ENCODE measurements around the gene ARHGEF11. TPM values are rescaled to one million over a fixed set of nuclear protein-coding genes. Genes with fewer than 3 reads are reported as not detected.
"Not testable (repeated sequence)": the region's sequence is repeated elsewhere in the genome, so short reads cannot be mapped to it uniquely, and the experiment has no call there.

The ARHGEF11 gene
- total RNA-seq, 1 experiment from 2014 or later: 29.4 TPM

DNA sequence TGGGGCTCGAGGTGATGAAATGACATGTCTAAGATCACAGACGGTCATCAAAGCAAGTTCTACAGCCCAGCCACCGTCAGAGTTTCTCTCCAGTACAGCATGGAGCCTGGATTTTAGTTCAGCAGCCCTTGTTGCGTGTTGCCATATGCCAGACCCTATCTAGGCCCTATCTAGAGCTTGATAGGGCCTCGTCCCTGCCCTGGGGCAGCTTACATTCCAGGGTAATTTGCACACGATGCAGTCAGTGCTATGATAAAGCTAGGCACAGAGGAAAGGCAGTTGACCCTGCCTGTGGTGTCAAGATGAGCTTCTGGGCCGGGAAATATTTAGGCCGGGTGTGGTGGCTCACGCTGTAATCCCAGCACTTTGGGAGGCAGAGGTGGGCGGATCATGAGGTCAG lies 35.2 kb upstream of the ARHGEF11 start:
- Histone ChIP-seq H3K36me3 (no peaks in the 10 kb centered on the region), H3K27ac (no peak overlapping the region), H3K9me3 (replicated peaks) (no peaks in the 10 kb centered on the region), H3K4me1 (replicated peaks) (no peaks in the 10 kb centered on the region), H3K4me3 (no peak overlapping the region), H3K27me3 (replicated peaks) (peaks cover 9% of the 10 kb centered on the region; the same call in 1 of the 2 replicates)
- no peak for DNase-seq (ENCODE audit: low read depth in 1 of 2, low spot score in 2 of 2)

DNA sequence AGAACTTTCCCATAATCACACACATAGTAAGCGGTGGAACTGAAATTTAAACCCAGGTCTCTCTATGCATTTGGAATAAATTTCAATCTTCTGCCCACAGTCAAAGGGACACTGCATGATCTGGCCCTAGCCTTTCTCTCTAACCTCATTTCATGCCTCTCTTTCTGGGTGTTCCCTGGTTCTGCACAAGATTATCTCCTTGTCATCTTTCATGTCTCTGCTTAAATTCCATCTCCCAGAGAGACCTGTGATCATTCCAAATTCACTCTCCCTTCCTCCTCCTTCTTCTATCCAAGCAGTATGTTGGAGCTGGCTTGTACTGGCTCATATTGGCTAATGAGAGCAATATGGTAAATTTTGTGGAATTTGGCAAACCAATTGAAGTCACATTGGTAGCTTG lies 31.9 kb upstream of the ARHGEF11 start:
- Histone ChIP-seq H3K27me3 (replicated peaks) (peaks cover 7% of the 10 kb centered on the region), H3K36me3 (no peaks in the 10 kb centered on the region), H3K27ac (no peak overlapping the region), H3K4me1 (replicated peaks) (no peaks in the 10 kb centered on the region), H3K4me3 (no peak overlapping the region), H3K9me3 (replicated peaks) (no peaks in the 10 kb centered on the region)
- DNase-seq (ENCODE audit: low read depth in 1 of 2, low spot score in 2 of 2): no peak

DNA sequence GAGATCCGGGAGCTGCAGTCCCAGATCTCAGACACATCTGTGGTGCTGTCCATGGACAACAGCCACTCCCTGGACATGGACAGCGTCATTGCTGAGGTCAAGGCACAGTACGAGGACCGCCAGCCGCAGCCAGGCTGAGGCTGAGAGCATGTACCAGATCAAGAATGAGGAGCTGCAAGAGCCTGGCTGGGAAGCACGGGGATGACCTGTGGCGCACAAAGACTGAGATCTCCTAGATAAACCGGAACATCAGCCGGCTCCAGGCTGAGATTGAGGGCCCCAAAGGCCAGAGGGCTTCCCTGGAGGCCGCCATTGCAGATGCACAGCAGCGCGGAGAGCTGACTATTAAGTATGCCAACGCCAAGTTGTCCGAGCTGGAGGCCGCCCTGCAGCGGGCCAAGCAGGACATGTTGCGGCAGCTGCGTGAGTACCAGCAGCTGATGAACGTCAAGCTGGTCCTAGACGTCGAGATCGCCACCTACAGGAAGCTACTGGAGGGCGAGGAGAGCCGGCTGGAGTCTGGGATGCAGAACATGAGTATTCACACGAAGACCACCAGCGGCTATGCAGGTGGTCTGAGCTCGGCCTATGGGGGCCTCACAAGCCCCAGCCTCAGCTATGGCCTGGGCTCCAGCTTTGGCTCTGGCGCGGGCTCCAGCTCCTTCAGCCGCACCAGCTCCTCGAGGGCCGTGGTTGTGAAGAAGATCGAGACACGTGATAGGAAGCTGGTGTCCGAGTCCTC lies 28.6 kb upstream of the ARHGEF11 start:
- H3K36me3 ChIP-seq: no peaks in the 10 kb centered on the region
- no peak overlapping the region for H3K27ac ChIP-seq
- DNase-seq (ENCODE audit: low read depth in 1 of 2, low spot score in 2 of 2): peak; percentile 21 to 66
- peaks cover 17% of the 10 kb centered on the region for H3K27me3 ChIP-seq (replicated peaks)
- H3K9me3 ChIP-seq (replicated peaks): no peaks in the 10 kb centered on the region
- no peak overlapping the region for H3K4me3 ChIP-seq
- no peaks in the 10 kb centered on the region for H3K4me1 ChIP-seq (replicated peaks)

DNA sequence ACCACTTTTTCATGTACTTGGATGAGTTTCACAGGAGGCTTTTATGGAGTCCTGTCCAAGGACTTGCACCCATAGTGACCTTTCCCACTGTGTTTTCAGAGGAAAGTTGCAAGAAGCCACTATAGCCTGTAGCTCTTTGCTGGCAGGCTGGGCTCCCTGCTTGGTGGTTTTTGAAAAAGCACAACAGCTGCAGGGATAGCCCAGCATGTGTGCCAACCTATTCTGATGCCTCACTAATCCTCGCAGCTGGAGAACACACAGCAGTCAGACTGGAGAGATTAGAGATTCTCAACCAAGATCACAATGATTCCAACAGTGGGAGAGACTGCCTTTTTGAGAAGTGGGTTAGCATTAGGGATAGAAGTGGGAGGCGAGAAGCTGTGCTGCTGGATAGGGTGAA lies 24.1 kb upstream of the ARHGEF11 start:
- Histone ChIP-seq H3K27ac (no peak overlapping the region), H3K27me3 (replicated peaks) (peaks cover 17% of the 10 kb centered on the region; the same call in 1 of the 2 replicates), H3K36me3 (no peaks in the 10 kb centered on the region), H3K9me3 (replicated peaks) (no peaks in the 10 kb centered on the region), H3K4me3 (no peak overlapping the region), H3K4me1 (replicated peaks) (no peaks in the 10 kb centered on the region)
- no peak for DNase-seq (ENCODE audit: low read depth in 1 of 2, low spot score in 2 of 2)

DNA sequence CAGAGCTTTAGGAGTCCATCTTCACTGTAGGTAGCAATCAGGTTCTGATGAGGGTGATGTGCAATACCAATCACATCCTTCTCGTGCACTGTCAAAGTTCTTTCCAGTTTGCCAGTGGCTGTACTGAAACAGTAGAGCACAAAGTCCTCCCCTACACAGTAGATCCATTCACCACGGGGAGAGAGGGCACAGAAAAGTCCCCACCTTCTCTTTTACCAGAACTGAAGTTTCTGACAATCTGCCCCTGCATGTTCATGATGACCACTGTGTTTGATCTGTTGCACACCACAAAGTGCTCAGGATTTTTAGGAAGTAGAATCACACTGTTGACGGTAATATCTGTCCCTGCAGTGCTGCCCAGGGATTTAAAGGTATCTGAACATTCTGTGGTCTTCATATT lies 13.7 kb upstream of the ARHGEF11 start:
- not testable (repeated sequence) for H3K4me1 ChIP-seq (replicated peaks); H3K4me3 ChIP-seq; H3K27me3 ChIP-seq (replicated peaks); DNase-seq (ENCODE audit: low read depth in 1 of 2, low spot score in 2 of 2); H3K9me3 ChIP-seq (replicated peaks); H3K36me3 ChIP-seq; H3K27ac ChIP-seq

DNA sequence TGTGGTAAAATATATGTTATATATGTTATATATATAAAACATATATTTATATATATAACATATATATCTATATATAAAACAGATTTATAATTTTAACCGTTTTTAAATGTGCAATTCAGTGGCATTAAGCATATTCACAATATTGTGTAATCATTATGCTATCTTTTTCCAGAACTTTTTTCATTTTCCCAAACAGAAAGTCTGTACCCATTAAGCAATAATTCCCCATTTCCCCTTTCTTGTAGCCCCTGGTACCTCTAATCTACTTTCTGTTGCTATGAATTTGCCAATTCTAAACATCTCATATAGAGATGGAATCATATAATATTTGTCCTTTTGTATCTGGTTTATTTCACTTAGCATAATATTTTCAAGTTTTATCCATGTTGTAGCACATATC lies 10.7 kb upstream of the ARHGEF11 start:
- Histone ChIP-seq H3K4me3 (no peak overlapping the region), H3K36me3 (no peaks in the 10 kb centered on the region), H3K27me3 (replicated peaks) (peaks cover 2% of the 10 kb centered on the region; the same call in 1 of the 2 replicates), H3K4me1 (replicated peaks) (no peaks in the 10 kb centered on the region), H3K27ac (no peak overlapping the region), H3K9me3 (replicated peaks) (no peaks in the 10 kb centered on the region; the same call in 1 of the 2 replicates)
- no peak for DNase-seq (ENCODE audit: low read depth in 1 of 2, low spot score in 2 of 2)

DNA sequence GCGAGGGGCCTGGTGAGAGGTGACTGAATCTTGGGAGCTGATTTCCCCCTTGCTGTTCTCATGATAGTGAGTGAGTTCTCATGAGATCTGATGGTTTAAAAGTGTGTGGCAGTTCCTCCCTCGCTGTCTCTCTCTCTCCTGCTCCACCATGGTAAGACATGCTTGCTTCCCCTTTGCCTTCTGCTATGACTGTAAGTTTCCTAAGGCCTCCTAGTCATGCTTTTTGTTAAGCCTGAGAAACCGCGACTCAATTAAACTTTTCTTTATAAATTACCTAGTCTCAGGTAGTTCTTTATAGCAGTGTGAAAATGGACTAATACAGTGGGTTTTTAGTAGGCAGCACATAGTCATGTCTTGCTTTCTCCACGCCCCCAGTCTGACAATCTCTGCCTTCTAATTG lies 10.2 kb upstream of the ARHGEF11 start:
- not testable (repeated sequence) for DNase-seq (ENCODE audit: low read depth in 1 of 2, low spot score in 2 of 2); H3K36me3 ChIP-seq

DNA sequence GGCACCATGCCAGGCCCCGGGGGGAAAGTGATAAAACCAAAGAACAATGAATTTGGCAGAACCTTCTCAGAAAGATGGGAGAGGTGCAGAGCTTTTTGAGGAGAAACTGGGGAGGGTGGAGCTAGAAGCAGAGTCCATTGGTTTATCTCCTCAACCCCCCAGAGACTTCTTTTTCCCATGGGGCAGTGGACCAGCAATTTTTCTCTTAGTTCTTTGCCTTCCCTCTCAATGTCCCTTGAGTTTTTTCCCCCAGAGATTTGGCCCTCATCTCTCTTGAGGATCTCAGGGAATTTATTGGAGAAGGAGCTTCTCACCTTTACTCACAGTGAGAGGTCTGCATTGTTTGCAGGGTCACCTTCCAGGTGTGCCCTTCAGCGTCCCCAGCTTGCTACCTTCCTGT lies 5.3 kb upstream of the ARHGEF11 start:
- Histone ChIP-seq H3K9me3 (replicated peaks) (peaks cover 3% of the 10 kb centered on the region; the same call in 1 of the 2 replicates), H3K4me1 (replicated peaks) (peaks cover 8% of the 10 kb centered on the region), H3K27ac (no peak overlapping the region), H3K27me3 (replicated peaks) (peaks cover 7% of the 10 kb centered on the region; the same call in 1 of the 2 replicates), H3K4me3 (no peak overlapping the region), H3K36me3 (peaks cover under 1% of the 10 kb centered on the region; the same call in 1 of the 2 replicates)
- no peak for DNase-seq (ENCODE audit: low read depth in 1 of 2, low spot score in 2 of 2)

More for the DNA sequence above, 10.2 kb upstream of the ARHGEF11 start:
- not testable (repeated sequence) for H3K27me3 ChIP-seq (replicated peaks); H3K4me3 ChIP-seq; H3K4me1 ChIP-seq (replicated peaks); H3K27ac ChIP-seq; H3K9me3 ChIP-seq (replicated peaks)

DNA sequence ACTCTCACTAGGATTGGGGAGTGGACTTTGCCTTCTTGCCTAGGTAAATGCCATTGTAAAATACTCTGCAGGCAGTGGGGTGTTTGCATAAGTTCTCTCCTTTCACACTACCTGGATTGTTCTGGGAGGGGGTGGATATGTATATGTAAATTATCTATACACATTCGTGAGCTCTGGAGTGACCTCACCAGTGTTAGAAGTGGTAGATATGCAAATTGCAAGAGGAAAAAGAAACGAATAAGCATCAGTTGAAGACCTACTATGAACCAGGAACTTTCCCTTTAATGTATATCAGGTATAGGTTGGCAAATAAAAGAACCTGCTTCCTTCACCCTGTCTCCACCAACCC lies 1.5 kb upstream of the ARHGEF11 start:
- H3K9me3 ChIP-seq (replicated peaks): 0 out of 2 replicates have a peak, but pooled peaks cover 4% of the 10 kb centered on the region
- peaks cover 4% of the 10 kb centered on the region for H3K36me3 ChIP-seq
- peaks cover 27% of the 10 kb centered on the region for H3K4me1 ChIP-seq (replicated peaks)
- H3K27me3 ChIP-seq (replicated peaks): 0 out of 2 replicates have a peak, but pooled peaks cover 7% of the 10 kb centered on the region
- no peak for DNase-seq (ENCODE audit: low read depth in 1 of 2, low spot score in 2 of 2)
- H3K27ac ChIP-seq: no peak overlapping the region
- no peak overlapping the region for H3K4me3 ChIP-seq

DNA sequence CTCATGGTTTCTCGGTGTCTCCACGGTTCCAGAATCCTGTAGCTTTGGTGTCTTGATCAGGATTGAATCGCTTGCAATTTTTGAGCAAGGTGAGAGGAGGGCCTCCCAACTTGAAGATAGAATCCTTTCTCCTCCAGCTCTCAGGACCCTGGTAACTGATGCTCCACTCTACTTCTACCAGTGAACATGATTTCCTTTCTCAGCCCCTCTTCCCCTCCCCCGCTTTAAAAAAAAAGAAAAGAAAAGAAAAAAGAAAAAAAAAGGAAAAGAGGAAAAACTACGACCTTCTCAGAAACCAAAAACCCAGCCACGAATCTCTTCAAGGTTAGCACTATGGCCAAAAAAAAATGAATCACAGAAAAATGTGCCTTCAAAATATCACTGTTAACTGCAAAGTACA lies 1.2 kb downstream of the ARHGEF11 start:
- H3K27me3 ChIP-seq (replicated peaks): no peaks in the 10 kb centered on the region
- peaks cover 11% of the 10 kb centered on the region for H3K36me3 ChIP-seq
- no peak for DNase-seq (ENCODE audit: low read depth in 1 of 2, low spot score in 2 of 2)
- 0 out of 2 replicates have a peak, but pooled peaks cover 4% of the 10 kb centered on the region for H3K9me3 ChIP-seq (replicated peaks)
- peaks cover 37% of the 10 kb centered on the region for H3K4me1 ChIP-seq (replicated peaks)
- H3K4me3 ChIP-seq: peak overlapping the region; percentile 91
- H3K27ac ChIP-seq: no peak overlapping the region

DNA sequence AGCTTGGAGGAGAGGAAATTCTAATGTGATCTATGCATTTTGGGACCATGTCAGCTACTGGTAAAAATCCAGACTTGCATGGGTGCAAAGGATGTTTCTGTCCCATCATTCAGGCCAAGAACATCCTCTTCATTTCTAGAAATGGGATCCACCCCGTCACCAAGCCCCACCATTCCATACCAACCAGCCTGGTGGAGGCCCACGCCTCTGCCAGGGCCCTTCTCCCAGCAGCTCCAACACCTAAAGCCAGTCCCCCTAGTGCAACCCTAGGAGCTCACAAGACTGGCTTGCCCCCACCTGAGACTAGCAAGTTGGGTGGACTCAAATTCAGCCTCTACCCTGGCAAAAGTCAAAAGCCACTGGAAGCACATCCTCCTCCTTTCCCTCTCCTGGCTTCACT lies 1.9 kb downstream of the ARHGEF11 start:
- Histone ChIP-seq H3K4me1 (replicated peaks) (peaks cover 37% of the 10 kb centered on the region), H3K9me3 (replicated peaks) (0 out of 2 replicates have a peak, but pooled peaks cover 4% of the 10 kb centered on the region), H3K27ac (no peak overlapping the region), H3K36me3 (peaks cover 11% of the 10 kb centered on the region), H3K4me3 (peak overlapping the region; percentile 91), H3K27me3 (replicated peaks) (no peaks in the 10 kb centered on the region)
- no peak for DNase-seq (ENCODE audit: low read depth in 1 of 2, low spot score in 2 of 2)

DNA sequence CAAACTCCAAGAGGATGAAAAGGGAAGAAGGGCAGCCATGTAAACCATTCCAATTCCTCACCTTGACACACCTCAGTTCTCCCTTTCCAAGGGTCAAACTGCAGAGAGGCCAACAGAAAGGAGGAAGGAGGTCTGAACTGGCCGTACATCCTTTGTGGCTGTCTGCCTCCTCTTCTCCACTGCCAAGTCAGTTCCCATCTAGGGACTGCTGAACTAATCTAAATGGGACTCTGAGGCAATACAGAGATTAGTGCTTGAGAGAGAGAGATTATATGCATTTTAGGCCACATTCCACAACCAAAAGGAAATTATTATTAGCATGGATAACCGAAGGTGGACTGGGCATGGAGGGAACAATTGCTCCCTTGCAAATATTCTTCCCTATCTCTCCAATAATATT lies 2.7 kb downstream of the ARHGEF11 start:
- H3K4me1 ChIP-seq (replicated peaks): peaks cover 37% of the 10 kb centered on the region
- 0 out of 2 replicates have a peak, but pooled peaks cover 4% of the 10 kb centered on the region for H3K9me3 ChIP-seq (replicated peaks)
- no peak overlapping the region for H3K4me3 ChIP-seq
- H3K27ac ChIP-seq: no peak overlapping the region
- H3K36me3 ChIP-seq: peaks cover 11% of the 10 kb centered on the region
- H3K27me3 ChIP-seq (replicated peaks): no peaks in the 10 kb centered on the region
- DNase-seq (ENCODE audit: low read depth in 1 of 2, low spot score in 2 of 2): no peak

DNA sequence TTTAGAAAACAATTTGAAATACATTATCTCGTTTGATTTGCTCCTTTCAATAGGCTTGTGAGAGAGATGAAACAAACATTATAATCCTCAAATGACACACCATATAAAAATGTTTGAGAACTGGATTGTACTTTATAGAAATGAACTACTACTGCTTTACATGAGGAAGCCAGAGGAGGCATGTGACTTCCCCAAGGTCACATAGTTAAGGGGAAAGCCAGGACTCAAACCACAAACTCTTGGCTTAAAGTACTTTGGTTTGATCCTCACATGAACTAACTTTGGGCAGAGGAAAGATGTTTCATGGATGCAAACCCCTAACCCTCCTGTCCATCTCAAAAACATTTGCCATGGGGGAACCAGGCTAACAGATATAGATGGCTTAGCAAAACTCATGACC lies 4.7 kb downstream of the ARHGEF11 start:
- H3K9me3 ChIP-seq (replicated peaks): 0 out of 2 replicates have a peak, but pooled peaks cover under 1% of the 10 kb centered on the region
- H3K36me3 ChIP-seq: peaks cover 10% of the 10 kb centered on the region
- no peak overlapping the region for H3K27ac ChIP-seq
- no peaks in the 10 kb centered on the region for H3K27me3 ChIP-seq (replicated peaks)
- no peak for DNase-seq (ENCODE audit: low read depth in 1 of 2, low spot score in 2 of 2)
- H3K4me1 ChIP-seq (replicated peaks): peaks cover 29% of the 10 kb centered on the region
- no peak overlapping the region for H3K4me3 ChIP-seq

DNA sequence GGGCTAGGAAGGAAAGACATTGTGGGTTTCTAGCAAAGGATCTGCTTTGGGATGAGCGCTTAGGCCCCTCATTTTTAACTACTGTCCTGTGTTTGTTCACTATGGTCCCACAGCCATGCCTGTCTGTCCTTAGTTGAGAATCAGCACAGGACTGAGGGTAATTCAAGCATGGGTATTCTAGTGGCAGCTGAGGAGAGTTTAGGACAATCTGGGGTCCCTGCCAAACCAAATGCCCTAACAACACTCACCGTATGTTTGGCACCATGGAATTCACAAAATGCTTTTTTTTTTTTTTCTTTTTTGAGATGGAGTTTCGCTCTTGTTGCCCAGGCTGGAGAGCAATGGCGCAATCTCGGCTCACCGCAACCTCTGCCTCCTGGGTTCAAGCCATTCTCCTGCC lies 10.4 kb downstream of the ARHGEF11 start:
- H3K4me3 ChIP-seq: no peak overlapping the region
- no peak overlapping the region for H3K27ac ChIP-seq
- H3K36me3 ChIP-seq: peaks cover 8% of the 10 kb centered on the region; the same call in 1 of the 2 replicates
- H3K4me1 ChIP-seq (replicated peaks): 0 out of 2 replicates have a peak, but pooled peaks cover 6% of the 10 kb centered on the region
- no peaks in the 10 kb centered on the region for H3K27me3 ChIP-seq (replicated peaks)
- no peak for DNase-seq (ENCODE audit: low read depth in 1 of 2, low spot score in 2 of 2)
- H3K9me3 ChIP-seq (replicated peaks): no peaks in the 10 kb centered on the region

Measured in SJSA1 (cell line).